GM18498 (cell line): ENCODE data around the gene TMOD1.
A peak's percentile ranks its signal among the peaks of the same experiment; 100 is the strongest.
"Not testable (repeated sequence)": the region's sequence is repeated elsewhere in the genome, so short reads cannot be mapped to it uniquely, and the experiment has no call there.

ENCODE experiments used
- ATAC-seq: cut with Tn5 transposase; IDR thresholded peaks from one replicate; pipeline ENCODE4 v1.9.1; 2021; ENCODE audit warnings: mild to moderate bottlenecking, moderate library complexity; ENCODE audit not compliant: unreplicated experiment

Gene TMOD1

DNA sequence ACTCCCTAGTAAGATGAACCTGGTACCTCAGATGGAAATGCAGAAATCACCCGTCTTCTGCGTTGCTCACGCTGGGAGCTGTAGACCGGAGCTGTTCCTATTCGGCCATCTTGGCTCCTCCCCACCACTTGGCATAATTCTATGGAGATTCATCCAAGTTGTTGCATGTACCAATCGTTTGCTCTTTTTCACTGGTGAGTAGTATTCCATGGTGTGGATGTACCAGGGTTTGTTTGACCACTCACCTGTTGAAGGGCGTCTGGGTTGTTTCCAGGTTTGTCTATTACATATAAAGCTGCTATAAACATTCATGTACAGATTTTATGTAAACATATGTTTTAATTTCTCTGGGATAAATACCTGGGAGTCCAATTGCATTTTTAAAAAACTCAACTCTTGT is 85.4 kb downstream of the TMOD1 start:
- ATAC-seq: not testable (repeated sequence)

DNA sequence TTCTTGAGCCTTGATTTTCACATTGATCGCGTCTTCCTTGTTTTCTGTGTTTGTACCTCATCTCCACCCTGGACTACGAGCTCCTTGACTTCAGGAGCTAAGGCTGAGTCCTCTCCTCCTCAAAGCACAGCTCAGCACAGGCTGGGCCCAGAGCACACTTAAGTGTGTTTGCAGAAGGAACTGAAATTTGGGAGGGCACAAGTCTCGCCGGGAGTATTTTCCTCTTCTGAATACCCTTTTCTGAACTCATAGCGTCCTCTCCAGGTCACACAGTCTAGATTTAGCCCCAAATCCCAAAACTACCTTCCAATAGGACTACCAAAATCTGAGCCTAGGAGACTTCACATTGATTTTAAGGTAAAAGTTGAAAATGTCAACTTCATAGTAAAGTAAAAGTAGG is 90.1 kb downstream of the TMOD1 start:
- ATAC-seq: no peak

DNA sequence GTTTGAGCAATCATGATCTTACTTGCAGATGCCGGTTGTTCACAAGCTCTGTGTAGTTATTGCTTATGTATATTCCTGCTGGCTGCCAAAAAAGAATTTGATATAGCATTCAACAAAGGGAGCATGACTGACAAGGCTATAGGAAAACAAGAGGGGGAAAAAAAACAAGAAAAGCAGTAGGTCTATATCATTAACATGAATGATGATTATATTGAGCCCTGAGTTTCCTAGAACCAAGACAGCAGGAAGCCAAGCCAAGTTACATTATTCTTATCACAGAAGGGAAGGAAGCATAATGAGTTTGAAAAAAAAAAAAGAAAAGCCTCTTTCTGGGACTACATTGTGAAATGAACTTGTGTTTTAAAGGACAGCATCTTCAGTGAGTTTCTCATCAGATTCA is 90.7 kb downstream of the TMOD1 start:
- ATAC-seq: no peak

DNA sequence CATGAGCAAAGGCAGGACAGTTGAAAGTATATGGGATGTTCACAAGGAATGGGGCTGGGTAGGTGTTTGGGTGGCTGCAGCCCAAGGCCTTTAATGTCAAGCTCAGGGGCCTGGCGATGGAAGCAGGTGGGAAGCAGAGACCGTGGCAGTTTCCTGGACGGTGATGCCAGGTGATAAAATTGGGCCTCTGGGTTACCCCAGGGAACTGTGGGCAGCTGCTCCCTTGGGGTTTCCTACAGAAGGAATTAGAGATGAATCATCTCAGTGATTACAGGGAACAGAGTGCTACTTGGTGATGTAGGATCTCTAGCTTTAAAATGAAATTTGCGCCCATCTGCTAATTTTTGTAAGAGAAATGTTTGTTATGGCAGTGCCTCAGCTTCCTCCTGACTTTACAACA is 92.5 kb downstream of the TMOD1 start:
- no peak for ATAC-seq

DNA sequence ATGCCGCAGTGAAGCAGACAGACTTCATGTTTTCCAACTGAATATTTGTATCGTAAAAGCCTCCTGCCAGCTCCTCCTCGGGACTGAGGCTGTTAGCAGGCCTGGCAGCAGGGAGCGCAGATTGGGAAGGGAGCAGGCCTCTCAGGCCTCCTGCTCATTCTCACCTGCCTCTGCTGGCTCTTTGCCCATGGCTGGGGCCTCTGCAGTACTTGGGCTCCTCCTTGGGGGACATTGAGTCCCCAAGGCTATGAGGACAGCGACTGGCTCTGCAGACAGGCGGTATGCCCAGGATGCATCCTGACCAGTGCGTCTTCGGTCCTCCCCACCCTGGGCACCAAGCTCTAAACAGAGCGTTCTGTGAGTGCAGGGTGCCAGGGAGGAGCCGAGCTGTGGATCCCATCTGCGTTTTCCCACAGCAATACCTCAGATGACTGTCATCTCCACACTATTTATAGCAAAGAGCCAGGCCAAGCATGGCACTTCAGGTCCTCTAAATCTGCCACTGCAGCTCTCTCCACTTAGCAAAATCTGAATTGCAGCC is 93.0 kb downstream of the TMOD1 start:
- ATAC-seq: no peak

DNA sequence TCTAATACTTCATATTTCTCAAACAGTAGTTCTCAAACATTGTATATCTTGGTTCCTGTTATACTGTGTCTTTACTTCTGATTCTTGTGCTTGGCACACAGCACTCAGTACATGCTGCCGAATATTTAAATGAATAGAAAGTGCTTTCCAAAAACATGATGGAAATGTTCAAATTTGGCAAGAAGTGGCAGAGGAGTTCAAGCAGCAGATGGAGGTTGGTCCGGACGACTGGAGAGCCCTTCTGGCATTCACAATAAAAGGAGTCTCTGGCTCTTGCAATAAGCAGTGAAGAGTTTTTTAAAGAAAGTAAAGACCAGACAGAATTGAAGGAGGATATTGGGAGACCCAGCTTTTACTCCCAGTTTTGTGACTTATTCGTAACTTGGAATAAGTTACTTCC is 95.4 kb downstream of the TMOD1 start:
- ATAC-seq: no peak

DNA sequence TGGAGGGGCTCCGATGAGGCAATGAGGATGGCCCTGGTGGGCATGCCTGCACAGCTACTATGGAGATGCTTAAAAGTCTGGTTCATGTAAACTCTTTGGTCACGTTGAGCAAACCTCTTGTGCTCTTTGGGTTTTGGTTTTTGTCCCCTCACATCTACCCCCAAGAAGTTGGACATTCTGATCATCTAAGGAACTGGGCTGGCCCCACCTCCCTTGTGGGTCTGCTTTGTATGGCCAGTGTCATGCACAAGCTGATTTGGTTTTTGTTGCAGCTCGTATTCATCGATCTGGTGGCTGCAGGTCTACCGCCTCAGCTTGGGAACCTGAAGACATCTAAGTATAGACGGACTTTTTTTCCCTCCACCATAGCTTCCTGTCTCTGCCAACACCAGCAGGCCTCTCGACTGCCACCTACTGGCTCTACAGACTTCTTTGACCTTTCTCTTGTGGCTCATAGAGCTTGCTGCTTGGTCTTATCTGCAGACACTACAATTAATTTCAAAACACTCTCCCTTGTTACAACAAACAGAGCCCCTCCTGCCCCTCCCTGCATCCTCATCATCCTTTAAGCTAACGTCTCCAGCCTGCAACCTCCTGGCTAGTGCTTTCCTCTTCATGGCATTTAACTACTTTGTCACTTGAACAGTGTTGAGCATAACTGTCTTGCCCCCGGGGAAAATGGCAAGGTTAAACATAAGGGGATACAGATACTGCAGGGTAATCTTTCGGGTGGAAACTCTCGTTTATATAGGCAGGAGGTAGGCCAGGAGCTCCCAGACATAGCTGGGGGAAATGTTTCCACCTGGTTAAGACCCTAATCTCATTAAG is 97.2 kb downstream of the TMOD1 start:
- peak; percentile 89 for ATAC-seq

DNA sequence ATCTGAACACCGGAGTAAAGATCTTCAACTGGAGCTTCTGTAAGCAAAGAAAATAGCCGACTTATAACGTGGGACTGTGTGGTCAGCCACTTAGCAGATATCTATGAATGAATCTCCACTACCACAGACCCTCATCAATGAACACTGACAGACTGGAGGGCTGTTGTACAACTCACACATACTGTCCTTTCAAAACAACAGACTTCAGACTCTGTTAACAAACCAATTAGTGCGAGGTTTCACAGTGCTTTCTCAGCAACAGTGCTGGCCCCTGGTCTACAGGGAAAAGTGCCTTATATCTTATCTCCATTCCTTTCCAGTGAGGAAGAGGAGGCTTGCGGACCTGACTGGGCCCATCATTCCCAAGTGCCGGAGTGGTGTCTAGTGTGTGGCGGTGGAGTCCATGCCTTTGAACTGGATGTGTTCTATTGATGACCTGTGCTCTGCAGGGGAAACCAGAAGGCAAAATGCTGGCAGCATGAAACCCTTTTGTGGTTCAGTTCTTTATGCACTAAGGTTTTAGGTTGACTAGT is 97.9 kb downstream of the TMOD1 start:
- no peak for ATAC-seq

DNA sequence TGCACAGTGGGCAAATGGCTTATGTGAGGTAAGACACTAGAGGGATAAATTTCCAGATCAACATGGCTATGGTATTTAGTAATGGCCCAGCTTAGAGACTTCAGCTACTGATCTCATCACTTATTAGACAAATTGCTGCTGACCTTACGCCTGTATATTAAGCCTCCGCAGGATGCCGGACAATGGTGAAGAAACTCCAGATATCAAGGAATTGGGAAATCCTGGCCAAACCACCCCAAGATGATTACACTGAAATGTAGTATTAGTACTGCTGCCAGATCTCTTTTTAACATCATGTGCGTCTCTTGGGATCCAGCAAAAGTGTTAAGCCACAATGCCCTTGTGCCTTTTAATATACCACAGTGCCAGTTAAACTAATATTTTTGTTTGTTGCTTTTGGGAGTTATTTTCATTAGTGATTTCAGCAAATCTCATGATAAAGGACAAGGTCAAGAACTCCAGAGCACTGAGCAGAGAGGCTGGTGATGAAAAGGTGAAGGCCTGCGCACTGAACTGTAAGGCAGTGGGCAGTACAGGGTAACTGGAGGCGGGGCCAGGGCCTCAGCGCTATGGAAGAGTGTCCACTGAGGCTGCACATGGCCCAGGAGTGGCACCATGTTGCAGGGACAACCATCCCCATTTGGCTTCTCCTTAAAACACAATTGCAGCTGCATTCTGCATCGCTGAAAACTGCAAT is 99.2 kb downstream of the TMOD1 start:
- ATAC-seq: no peak

DNA sequence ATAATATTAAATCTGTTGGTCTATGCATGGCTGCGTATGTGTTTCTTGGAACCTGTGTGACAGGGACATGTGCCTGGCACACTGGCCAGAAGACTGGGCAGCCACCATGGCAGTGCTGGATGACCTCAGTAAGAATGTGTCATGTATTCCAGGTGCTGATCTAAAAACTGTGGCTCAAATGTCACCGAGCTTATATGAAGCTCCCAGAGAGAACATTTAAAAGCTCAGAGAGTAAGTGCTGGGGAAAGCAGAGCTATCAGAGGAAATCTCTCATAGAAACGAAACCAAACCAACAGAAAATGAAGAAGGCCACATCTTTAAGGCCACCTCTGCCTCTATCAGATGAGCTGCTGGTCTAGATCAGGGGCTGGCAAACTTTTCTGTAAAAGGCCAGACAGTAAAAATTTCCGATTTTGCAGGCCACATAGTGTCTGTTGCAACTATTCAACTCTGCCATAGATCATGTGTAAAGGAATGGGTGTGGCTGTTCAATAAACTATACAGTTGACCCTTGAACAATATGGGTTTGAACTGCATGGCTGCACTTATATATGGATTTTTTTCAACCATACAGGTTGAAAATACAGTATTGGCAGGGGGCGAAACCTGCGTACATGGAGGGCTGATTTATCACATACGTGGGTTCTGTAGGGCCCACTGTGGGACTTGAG is 99.9 kb downstream of the TMOD1 start:
- no peak for ATAC-seq

DNA sequence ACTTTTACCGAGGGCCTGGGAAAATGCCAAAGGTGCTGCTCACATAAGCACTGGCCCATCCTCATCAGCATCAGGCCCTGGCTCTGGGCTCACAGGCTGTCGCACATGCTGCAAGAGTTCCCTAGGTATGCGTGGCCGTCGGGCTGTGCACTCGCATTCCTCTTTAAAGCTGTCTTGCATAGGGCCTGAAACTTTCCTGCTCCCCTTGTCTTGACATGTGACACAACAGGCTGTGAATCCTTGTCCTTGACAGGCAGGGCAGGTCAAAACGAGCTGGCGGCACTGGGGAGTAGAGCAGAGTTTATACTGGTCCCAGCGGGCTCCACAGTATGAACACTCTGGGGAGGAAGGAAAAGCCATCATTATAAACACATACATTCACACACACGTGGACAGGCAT is 101.0 kb downstream of the TMOD1 start:
- ATAC-seq: no peak

DNA sequence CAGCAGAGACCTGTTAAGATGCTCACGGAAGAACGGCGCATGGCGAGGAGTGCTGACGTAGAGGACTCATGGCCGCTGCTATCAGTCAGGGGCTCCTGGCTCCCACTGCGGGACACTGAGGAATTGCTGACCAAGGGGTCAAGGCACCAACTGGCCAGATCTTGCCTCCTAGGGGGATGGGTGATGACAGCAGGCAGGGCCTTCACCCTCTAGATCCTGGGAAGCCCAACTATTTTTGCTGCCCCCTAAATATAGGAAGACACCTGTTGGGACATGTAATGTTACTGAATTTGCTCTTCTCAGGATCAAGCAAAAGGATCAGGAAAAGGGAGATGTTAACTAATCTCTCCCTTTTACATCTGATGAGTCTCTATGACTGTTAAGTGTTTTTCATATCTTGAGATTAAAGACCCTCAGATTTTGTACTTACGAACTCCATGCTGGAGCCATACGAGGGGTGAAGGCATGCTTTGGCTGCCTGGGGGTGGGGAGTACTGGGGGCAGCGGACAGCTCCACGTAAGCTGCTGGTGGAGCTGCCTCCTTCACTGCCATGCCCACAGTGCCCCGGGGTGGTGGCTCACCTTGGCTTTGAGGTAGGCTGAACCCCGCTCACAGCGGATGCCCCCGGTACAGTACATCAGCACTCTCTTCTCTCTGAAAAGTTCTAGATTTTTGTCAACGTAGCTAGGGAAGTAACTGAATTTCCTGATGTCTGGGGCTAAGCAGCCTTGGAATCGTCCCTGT is 103.6 kb downstream of the TMOD1 start:
- ATAC-seq: no peak

DNA sequence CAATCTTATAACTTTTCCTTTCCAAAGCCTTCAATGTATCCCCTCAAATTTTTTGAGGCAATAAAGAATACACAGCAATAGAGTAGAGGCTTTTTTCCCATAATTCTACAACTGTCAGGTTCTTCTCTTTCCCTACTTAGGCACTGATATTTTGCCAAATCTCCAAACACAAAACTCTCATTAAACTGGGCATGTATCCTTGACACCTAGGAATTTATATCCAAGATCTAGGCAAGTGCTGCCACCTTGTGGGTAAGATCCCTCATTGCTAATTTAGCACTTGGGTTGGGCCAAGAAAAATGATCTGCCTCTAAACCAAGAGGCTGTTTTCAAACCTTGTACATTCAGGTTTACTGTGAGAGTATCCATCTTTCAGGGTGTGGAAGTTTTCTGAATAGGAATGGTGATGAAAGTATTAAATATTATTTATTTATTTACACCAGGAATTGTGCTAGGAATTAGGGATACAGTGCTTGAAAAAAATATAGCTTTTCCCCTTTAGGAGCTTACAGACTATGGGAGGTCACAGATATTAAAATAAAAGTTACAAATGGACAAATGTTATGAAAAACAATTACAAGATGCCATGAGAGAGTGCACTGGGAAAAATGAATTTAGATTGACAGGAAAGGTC is 114.1 kb downstream of the TMOD1 start:
- ATAC-seq: no peak

DNA sequence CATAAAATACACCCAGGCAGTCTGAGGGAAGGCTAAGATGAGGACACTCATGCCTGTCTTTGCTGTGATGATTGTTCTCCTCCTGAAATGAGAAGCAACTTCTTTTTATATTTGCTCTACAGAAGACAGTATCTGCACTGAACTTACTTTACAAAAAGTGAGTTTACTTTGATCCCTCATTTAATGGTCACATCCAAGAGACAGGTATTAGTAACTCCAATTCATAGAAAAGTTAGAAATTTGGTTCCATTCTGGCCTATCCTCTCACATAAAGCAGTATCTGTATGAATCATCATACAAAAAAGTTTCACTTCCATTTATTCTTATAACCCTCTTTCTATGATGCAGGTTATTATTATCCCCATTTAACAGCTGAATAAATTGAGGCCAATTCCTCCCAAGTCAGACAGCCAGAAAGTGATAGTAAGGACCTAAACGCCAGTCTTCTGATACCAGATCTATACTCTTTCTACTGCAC is 116.5 kb downstream of the TMOD1 start:
- ATAC-seq: no peak

DNA sequence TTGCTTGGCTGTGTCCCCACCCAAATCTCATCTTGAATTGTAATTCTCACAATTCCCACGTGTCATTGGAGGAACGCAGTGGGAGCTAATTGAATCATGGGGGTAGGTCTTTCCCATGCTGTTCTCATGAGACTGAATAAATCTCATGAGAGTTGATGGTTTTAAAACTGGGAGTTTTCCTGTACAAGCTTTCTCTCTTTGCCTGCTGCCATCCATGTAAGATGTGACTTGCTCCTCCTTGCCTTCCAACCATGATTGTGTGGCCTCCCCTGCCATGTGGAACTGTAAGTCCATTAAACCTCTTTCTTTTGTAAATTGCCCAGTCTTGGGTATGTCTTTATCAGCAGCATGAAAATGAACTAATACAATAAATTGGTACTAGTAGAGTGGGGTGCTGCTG is 118.6 kb downstream of the TMOD1 start:
- ATAC-seq: not testable (repeated sequence)

DNA sequence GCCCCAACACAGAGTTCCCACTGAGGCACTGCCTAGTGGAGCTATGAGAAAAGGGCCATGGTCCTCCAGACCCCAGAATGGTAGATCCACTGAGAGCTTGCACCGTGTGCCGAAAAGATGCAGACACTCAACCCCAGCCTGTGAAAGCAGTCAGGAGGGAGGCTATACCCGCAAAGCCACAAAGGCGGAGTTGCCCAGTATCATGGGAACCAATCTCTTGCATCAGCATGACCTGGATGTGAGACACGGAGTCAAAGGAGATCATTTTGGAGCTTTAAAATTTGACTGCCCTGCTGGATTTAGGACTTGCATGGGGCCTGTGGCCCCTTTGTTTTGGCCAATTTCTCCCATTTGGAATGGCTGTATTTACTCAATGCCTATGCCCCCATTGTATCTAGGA is 121.0 kb downstream of the TMOD1 start:
- ATAC-seq: not testable (repeated sequence)

DNA sequence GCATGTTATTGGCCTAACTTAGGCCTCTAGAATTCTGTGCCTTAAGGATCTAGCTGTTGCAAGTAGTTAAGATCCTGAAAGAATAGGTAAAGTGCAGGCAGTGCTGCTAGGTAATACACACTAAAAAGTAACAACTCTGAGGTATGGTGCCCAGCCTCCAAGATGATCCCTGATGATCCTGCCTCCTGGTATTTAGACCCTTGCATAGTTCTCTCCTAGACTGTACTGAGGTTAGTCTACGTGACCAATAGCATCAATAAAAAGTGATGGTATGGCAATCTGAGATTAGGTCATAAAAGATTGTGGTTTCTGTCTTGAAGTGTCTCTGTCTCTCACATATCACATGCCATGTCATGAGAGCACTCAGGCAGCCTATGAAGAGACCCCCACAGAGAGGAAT is 122.5 kb downstream of the TMOD1 start:
- no peak for ATAC-seq

DNA sequence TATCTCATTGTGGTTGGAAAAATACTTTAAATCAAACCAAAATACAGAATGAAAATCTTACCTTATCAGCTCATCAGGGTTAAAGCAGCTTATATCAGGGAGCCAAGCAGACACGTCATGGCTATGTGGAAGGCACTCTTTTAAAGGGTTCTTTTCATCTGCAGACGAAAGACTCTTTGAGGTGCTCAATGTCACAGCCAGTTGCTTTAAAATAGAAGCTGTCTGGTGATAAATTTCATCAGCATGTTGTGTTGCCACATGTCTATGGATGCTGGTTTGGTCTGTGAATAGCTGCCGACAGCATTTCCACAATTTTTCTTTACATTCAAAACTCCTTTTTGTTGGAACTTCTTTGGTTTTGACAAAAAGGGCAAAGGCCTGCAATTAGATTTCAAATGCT is 124.2 kb downstream of the TMOD1 start:
- no peak for ATAC-seq

DNA sequence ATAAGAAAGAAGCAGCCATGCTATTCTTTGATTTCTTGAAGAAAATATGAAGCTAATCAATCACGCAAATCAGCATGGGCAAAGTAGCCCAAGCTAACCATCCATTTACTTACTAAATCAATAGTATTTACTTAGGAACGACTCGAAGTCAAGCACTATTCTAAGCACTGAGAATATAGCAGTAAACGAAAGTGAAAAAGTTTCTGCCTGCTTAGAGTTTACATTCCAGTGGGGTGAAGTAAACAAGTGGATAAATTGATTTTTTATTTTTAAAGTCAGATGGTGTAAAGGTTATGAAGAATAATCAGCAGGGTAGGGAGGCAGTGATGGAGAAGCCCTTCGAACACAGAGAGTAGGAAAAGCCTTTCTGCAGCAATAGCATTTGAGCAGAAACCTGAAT is 126.2 kb downstream of the TMOD1 start:
- ATAC-seq: no peak

DNA sequence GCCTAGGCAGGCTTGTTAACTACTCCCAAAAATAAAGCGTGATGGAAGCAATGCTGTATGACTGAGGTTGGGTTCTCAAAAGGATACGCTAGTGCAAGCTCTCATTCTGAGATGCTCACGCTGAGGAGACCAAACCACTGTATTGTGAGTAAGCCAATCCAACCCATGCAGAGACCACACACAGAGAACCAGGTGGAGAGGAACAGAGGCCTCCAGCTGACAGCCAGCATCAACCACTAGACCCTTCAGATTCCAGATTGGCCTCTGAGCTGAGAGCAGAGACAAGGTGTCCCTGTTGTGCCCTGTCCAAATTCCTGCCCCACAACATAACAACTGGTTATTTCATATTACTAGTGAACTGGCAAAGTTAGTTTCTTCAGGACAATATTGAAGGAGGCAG is 127.2 kb downstream of the TMOD1 start:
- no peak for ATAC-seq
